GM12878 (cell line): Measurements from ENCODE around the gene LRRC4B. TPM values are rescaled to one million over a fixed set of nuclear protein-coding genes. Genes with fewer than 3 reads are reported as not detected.

ENCODE experiments used
- ATF2 ChIP-seq: IDR thresholded peaks from 2 replicates; pipeline ENCODE4 v1.6.1; 2012; ENCODE audit warnings: low read length, inconsistent platforms
- BMI1 ChIP-seq: fragments of 450-650 bp; IDR thresholded peaks from 2 replicates; pipeline ENCODE4 v1.6.1; 2016; ENCODE audit warnings: mild to moderate bottlenecking, moderate library complexity, borderline replicate concordance
- CHD2 ChIP-seq: IDR thresholded peaks from 2 replicates; pipeline ENCODE4 v1.6.1; 2011; ENCODE audit warnings: low read depth, low read length, improper control_type of control experiment, borderline replicate concordance
- CHD4 ChIP-seq: fragments of 200-600 bp; sonication (generic); IDR thresholded peaks from 2 replicates; pipeline ENCODE4 v1.6.1; 2016; ENCODE audit warnings: mild to moderate bottlenecking
- CREB1 ChIP-seq: IDR thresholded peaks from 2 replicates; pipeline ENCODE4 v1.6.1; 2012; ENCODE audit warnings: low read depth, mild to moderate bottlenecking, inconsistent platforms
- EED ChIP-seq: sonication (generic); IDR thresholded peaks from 2 replicates; pipeline ENCODE4 v1.6.1; 2016; ENCODE audit warnings: antibody characterized with exemption, low read depth
- EZH2 ChIP-seq: IDR thresholded peaks from 2 replicates; pipeline ENCODE4 v1.6.1; 2012; ENCODE audit warnings: low read depth, mild to moderate bottlenecking, control low read depth, inconsistent platforms, low read length, borderline replicate concordance; ENCODE audit not compliant: control insufficient read depth
- FOXM1 ChIP-seq: IDR thresholded peaks from 2 replicates; pipeline ENCODE4 v1.6.1; 2012; ENCODE audit warnings: low read depth, mild to moderate bottlenecking, inconsistent platforms, low read length, moderate library complexity
- HDGF ChIP-seq: fragments of 450-650 bp; IDR thresholded peaks from 2 replicates; pipeline ENCODE4 v1.6.1; 2016; ENCODE audit warnings: antibody characterized with exemption
- LARP7 ChIP-seq: fragments of 450-650 bp; IDR thresholded peaks from 2 replicates; pipeline ENCODE4 v1.6.1; 2017; ENCODE audit warnings: mild to moderate bottlenecking
- MEF2B ChIP-seq: fragments of 450-650 bp; IDR thresholded peaks from 2 replicates; pipeline ENCODE4 v1.6.1; 2018; ENCODE audit warnings: mild to moderate bottlenecking, moderate library complexity; ENCODE audit not compliant: partially characterized antibody, poor library complexity, severe bottlenecking
- MYC ChIP-seq: IDR thresholded peaks from 2 replicates; pipeline ENCODE4 v1.6.1; 2011; ENCODE audit warnings: mild to moderate bottlenecking, low read length, moderate library complexity, inconsistent platforms; ENCODE audit not compliant: insufficient read depth, insufficient replicate concordance, insufficient read length, severe bottlenecking
- NRF1 ChIP-seq: conservative IDR thresholded peaks from 2 replicates; pipeline ENCODE4 v1.6.1; 2011; ENCODE audit warnings: mild to moderate bottlenecking, low read depth, low read length, improper control_type of control experiment
- PAX5 ChIP-seq: IDR thresholded peaks from 2 replicates; pipeline ENCODE4 v1.6.1; 2011; ENCODE audit warnings: low read depth, low read length, borderline replicate concordance
- PAX8 ChIP-seq: fragments of 450-650 bp; IDR thresholded peaks from 2 replicates; pipeline ENCODE4 v1.6.1; 2017; ENCODE audit warnings: mild to moderate bottlenecking, moderate library complexity
- PML ChIP-seq: IDR thresholded peaks from 2 replicates; pipeline ENCODE4 v1.6.1; 2012; ENCODE audit warnings: low read length, inconsistent platforms
- POLR2AphosphoS5 ChIP-seq: IDR thresholded peaks from 2 replicates; pipeline ENCODE4 v1.6.1; 2011; ENCODE audit warnings: mild to moderate bottlenecking, low read length, inconsistent platforms
- RAD51 ChIP-seq: fragments of 450-650 bp; IDR thresholded peaks from 2 replicates; pipeline ENCODE4 v1.6.1; 2016; ENCODE audit warnings: moderate library complexity, mild to moderate bottlenecking, inconsistent platforms
- RELA ChIP-seq: fragments of 450-650 bp; IDR thresholded peaks from 2 replicates; pipeline ENCODE4 v1.8.0; 2014; ENCODE audit warnings: borderline replicate concordance; ENCODE audit not compliant: partially characterized antibody
- RFX5 ChIP-seq: IDR thresholded peaks from 2 replicates; pipeline ENCODE4 v1.6.1; 2011; ENCODE audit warnings: low read depth, low read length, improper control_type of control experiment
- SKIL ChIP-seq: fragments of 450-650 bp; IDR thresholded peaks from 2 replicates; pipeline ENCODE4 v1.6.1; 2017; ENCODE audit warnings: mild to moderate bottlenecking, low read depth, inconsistent platforms; ENCODE audit not compliant: poor library complexity, severe bottlenecking
- SMAD5 ChIP-seq: IDR thresholded peaks from 2 replicates; pipeline ENCODE4 v1.6.1; 2016; ENCODE audit warnings: antibody characterized with exemption, low read depth
- SP1 ChIP-seq: IDR thresholded peaks from one replicate; pipeline ENCODE4 v1.6.1; 2011; ENCODE audit warnings: low read depth, low read length
- SPI1 ChIP-seq: IDR thresholded peaks from 2 replicates; pipeline ENCODE4 v1.6.1; 2011; ENCODE audit warnings: low read depth, mild to moderate bottlenecking, low read length, moderate library complexity, borderline replicate concordance; ENCODE audit not compliant: insufficient read depth
- STAT1 ChIP-seq: fragments of 450-650 bp; conservative IDR thresholded peaks from 2 replicates; pipeline ENCODE4 v1.6.1; 2014; ENCODE audit warnings: antibody characterized with exemption, mild to moderate bottlenecking
- TCF12 ChIP-seq: IDR thresholded peaks from 2 replicates; pipeline ENCODE4 v1.6.1; 2011; ENCODE audit warnings: low read depth, mild to moderate bottlenecking, low read length
- ZNF207 ChIP-seq: fragments of 450-650 bp; IDR thresholded peaks from 2 replicates; pipeline ENCODE4 v1.6.1; 2014; ENCODE audit warnings: antibody characterized with exemption, mild to moderate bottlenecking, borderline replicate concordance
- ZNF217 ChIP-seq: fragments of 450-650 bp; IDR thresholded peaks from 2 replicates; pipeline ENCODE4 v1.6.1; 2017; ENCODE audit warnings: antibody characterized with exemption, mild to moderate bottlenecking
- ZNF384 ChIP-seq: IDR thresholded peaks from 2 replicates; pipeline ENCODE4 v1.6.1; 2012; ENCODE audit warnings: low read depth, mild to moderate bottlenecking, low read length, improper control_type of control experiment, borderline replicate concordance
- ZSCAN29 ChIP-seq: fragments of 450-650 bp; IDR thresholded peaks from 2 replicates; pipeline ENCODE4 v1.6.1; 2017; ENCODE audit warnings: mild to moderate bottlenecking, moderate library complexity
- polyA plus RNA-seq, 11 experiments: library from polyadenylated mRNA; depleted of rRNA in 4 of 11; unstranded in 6 of 11; stranded (reverse) in 5 of 11; fragments of >200 nt; fragmentation: Nextera tagmentation in 4 of 11; fragmentation: Illumina TruSeq in 1 of 11; extraction: Ambion mirVana in 4 of 11; extraction: Trizol in 1 of 11; gene quantifications; 1 replicate in 1 of 11; 2 replicates in 10 of 11; pipeline versions ENCODE4 v1.2.1 to v1.2.3, GENCODE V29; 2011 to 2016; ENCODE audit warnings: inconsistent platforms in 2 of 11, missing spikeins in 2 of 11, low read depth in 1 of 11
- total RNA-seq, 4 experiments: library from RNA; depleted of rRNA in 3 of 4; stranded (reverse); fragments of >200 nt in 3 of 4; fragmentation: Illumina TruSeq in 1 of 4; extraction: Trizol in 1 of 4; gene quantifications; 2 replicates each; pipeline versions ENCODE4 v1.2.1 to v1.2.3, GENCODE V29; 2013 to 2021

LRRC4B gene
- total and polyA plus RNA-seq, 10 of the 15 experiments (the other 5 are each of a cell fraction or from before 2014, with no cell fraction given), result 0.14 TPM; not detected in 9

GRCh38 chr19:50511069-50511822 lies 57.0 kb downstream of the LRRC4B start, which contains the start of gene JOSD2 (continued):
- TF ChIP-seq NRF1 (0 out of 2 replicates have a peak, but pooled peaks have one; percentile 18), TCF12 (peak; percentile 19; the same call in 1 of the 2 replicates), FOXM1 (no peak), EZH2 (no peak), ZNF217 (no peak), CREB1 (peak; percentile 100), EED (no peak), STAT1 (peak; percentile 91), PAX5 (peak; percentile 3; the same call in 1 of the 2 replicates), RELA (no peak), MYC (peak; percentile 79), SP1 (peak; percentile 58), POLR2AphosphoS5 (no peak; the same call in 1 of the 2 replicates), PAX8 (no peak), CHD2 (peak; percentile 100), RFX5 (no peak), SMAD5 (no peak), SKIL (no peak), ZSCAN29 (no peak), ZNF207 (no peak), BMI1 (no peak), LARP7 (peak; percentile 69; the same call in 1 of the 2 replicates), MEF2B (no peak), PML (0 out of 2 replicates have a peak, but pooled peaks have one; percentile 20), ZNF384 (no peak), HDGF (peak; percentile 48; the same call in 1 of the 2 replicates), RAD51 (peak; percentile 45; the same call in 1 of the 2 replicates), SPI1 (0 out of 2 replicates have a peak, but pooled peaks have one; percentile 1), ATF2 (peak; percentile 80), CHD4 (no peak)
